Uterus (tissue), 4 donors: ENCODE results near the gene FOXN1. TPM values are rescaled to one million over a fixed set of nuclear protein-coding genes. Genes with fewer than 3 reads are reported as not detected.

Experiments used
- DNase-seq, 2 donors: peaks; one replicate each; pipeline ENCODE4 v3.0.0-alpha.2; 2019 to 2020
- H3K27ac ChIP-seq, 2 donors: fragments of 200-600 bp; sonication (generic); 1 replicate in 1 of 2; 2 replicates in 1 of 2; pipeline ENCODE4 v1.5.1; 2016 to 2018
- H3K27me3 ChIP-seq, 2 donors: fragments of 200-600 bp; sonication (generic); one replicate each; pipeline ENCODE4 v1.5.1; 2018 to 2019; ENCODE audit warnings: control low read depth in 1 of 2
- H3K36me3 ChIP-seq, 2 donors: fragments of 200-600 bp; sonication (generic); one replicate each; pipeline ENCODE4 v1.5.1; 2019; ENCODE audit warnings: control low read depth in 1 of 2
- H3K4me1 ChIP-seq, 2 donors: fragments of 200-600 bp; sonication (generic); one replicate each; pipeline ENCODE4 v1.5.1; 2018 to 2019; ENCODE audit warnings: control low read depth in 1 of 2
- H3K4me3 ChIP-seq, 2 donors: fragments of 200-600 bp; sonication (generic); 1 replicate in 1 of 2; 2 replicates in 1 of 2; pipeline ENCODE4 v1.5.1; 2018 to 2019; ENCODE audit warnings: mild to moderate bottlenecking in 1 of 2
- H3K9me3 ChIP-seq, 2 donors: fragments of 200-600 bp; sonication (generic); one replicate each; pipeline ENCODE4 v1.5.1; 2019; ENCODE audit warnings: control low read depth in 1 of 2
- CTCF ChIP-seq, 4 experiments: fragments of 200-600 bp in 2 of 4; fragments of 450-650 bp in 2 of 4; sonication (generic) in 2 of 4; IDR thresholded peaks; one replicate each; pipeline ENCODE4 v1.5.1; 2016 to 2019; ENCODE audit warnings: antibody characterized with exemption in 4 of 4, mild to moderate bottlenecking in 2 of 4, moderate library complexity in 1 of 4
- POLR2A ChIP-seq, 2 donors: fragments of 450-650 bp; IDR thresholded peaks; one replicate each; pipeline ENCODE4 v1.6.1; 2016; ENCODE audit warnings: antibody characterized with exemption in 2 of 2, mild to moderate bottlenecking in 1 of 2, moderate library complexity in 1 of 2
- intact Hi-C: fragments of 100-400 bp; cut with DNase I; formaldehyde crosslinking; loops from one replicate; pipeline ENCODE4 v1.15.1; 2023; ENCODE audit warnings: low total_unique reads
- total RNA-seq, 4 donors: library from RNA; depleted of rRNA in 3 of 4; stranded (reverse); fragments of >200 nt in 3 of 4; gene quantifications; one replicate each; pipeline versions ENCODE4 v1.1.0 to v1.2.4, GENCODE V29; 2014 to 2023
- donor health status: DM: yes; HTN: yes; CAD: no.

FOXN1 gene
- total RNA-seq, 4 donors from 2014 or later, result not detected

DNA sequence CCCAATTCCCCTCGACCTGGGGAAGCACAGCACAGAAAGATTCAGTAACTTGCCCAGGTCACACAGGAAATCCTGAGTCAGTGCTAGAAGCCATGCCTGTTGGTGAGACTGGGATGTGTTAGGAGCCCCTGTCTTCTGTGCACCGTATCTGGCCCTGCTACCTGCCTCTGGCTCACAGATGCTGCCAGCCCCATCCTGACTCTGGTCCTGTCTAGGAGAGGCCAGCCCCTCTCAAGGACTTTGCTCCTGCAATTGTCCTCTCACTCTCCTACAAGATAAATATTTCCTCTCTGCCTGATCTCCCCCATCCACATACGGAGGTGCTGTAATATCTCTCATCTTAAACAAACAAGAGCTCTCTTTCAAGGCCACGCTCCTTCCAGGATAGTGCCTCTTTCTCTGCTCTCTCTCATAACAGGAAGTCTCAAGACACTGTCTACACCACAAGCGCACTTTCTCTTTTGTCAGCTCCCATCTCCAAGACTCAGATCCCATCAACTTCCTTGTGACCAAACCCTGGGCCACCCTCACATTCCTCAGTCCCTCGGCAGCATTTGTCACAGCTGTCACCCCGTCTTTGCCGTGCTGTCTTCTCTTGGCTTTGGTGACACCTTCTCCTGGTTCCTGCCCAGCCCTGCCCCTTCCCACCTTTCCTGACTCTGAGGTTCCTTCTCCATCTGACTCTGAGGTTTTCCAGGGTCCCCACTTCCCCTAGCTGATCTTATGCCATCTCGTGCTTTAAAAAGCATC, 30.8 kb upstream of the FOXN1 start:
- H3K27ac ChIP-seq, result no peak overlapping the region
- intact Hi-C loops, result no loop called here
- H3K27me3 ChIP-seq, result no peaks in the 10 kb centered on the region
- DNase-seq, result no peak
- H3K36me3 ChIP-seq, result no peaks in the 10 kb centered on the region
- TF ChIP-seq CTCF (IDR thresholded peaks at IDR 0.05), result no peak
- TF ChIP-seq POLR2A (IDR thresholded peaks at IDR 0.05), result no peak
- H3K9me3 ChIP-seq, result no peaks in the 10 kb centered on the region
- H3K4me1 ChIP-seq, result no peaks in the 10 kb centered on the region
- H3K4me3 ChIP-seq, result no peak overlapping the region

DNA sequence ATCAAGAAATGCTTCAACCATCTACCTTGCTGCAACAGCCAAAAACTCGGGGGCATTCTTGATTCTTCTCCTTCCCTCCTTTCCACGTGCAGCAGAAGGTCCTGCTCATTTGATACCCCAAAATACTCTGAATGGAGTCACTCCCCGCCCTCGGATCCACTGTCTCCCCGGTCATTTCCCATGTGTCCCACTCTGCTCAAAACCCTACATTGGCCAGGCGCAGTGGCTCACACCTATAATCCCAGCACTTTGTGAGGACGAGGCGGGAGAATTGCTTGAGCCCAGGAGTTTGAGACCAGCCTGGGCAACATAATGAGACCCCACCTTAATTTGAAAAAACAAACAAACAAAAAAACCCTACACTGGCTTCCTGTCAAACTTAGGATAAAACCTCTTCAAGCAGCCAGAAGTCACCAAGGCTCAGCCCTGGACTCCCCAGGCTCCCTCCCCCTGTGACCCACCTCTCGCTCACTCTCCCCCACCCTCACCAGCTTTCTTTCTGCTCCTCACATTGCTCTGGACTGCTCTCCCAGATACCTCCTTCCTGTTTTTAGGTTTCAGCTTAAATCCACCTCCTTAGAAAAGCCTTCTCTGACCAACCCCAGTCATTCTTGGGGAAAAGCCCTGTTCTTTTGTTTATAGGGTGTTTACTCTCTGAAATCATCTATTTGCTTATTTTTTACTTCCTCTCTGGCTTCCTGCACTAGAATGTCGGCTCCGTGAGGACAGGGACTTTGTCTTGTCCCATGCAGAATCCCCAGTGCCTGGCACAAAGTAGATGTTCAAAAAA, 29.9 kb upstream of the FOXN1 start:
- intact Hi-C loops, result no loop called here
- Histone ChIP-seq H3K4me3 (no peak overlapping the region), H3K4me1 (no peaks in the 10 kb centered on the region), H3K27ac (no peak overlapping the region), H3K36me3 (no peaks in the 10 kb centered on the region), H3K27me3 (no peaks in the 10 kb centered on the region), H3K9me3 (no peaks in the 10 kb centered on the region)
- TF ChIP-seq CTCF (IDR thresholded peaks at IDR 0.05) (no peak), POLR2A (IDR thresholded peaks at IDR 0.05) (no peak)
- no peak for DNase-seq

DNA sequence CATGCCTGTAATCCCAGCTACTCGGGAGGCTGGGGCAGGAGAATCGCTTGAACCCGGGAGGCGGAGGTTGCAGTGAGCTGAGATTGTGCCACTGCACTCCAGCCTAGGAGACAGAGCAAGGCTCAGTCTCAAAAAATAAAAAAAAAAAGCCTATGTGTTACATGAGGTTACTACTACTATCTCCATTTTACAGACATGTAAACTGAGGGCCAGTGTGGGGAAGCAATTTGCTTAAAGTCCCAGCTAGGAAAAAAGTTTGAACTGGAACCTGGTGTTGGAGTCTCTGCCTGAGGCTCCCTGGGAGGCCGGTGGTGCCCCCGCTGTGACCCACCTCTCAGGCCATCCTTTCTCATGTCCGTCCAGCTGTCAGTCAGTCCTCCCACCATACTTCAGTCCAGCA, 28.2 kb upstream of the FOXN1 start:
- TF ChIP-seq CTCF (IDR thresholded peaks at IDR 0.05) (no peak), POLR2A (IDR thresholded peaks at IDR 0.05) (no peak)
- Histone ChIP-seq H3K27ac (no peak overlapping the region), H3K4me3 (no peak overlapping the region), H3K9me3 (no peaks in the 10 kb centered on the region), H3K27me3 (no peaks in the 10 kb centered on the region), H3K36me3 (no peaks in the 10 kb centered on the region), H3K4me1 (no peaks in the 10 kb centered on the region)
- intact Hi-C loops, result no loop called here
- no peak for DNase-seq

DNA sequence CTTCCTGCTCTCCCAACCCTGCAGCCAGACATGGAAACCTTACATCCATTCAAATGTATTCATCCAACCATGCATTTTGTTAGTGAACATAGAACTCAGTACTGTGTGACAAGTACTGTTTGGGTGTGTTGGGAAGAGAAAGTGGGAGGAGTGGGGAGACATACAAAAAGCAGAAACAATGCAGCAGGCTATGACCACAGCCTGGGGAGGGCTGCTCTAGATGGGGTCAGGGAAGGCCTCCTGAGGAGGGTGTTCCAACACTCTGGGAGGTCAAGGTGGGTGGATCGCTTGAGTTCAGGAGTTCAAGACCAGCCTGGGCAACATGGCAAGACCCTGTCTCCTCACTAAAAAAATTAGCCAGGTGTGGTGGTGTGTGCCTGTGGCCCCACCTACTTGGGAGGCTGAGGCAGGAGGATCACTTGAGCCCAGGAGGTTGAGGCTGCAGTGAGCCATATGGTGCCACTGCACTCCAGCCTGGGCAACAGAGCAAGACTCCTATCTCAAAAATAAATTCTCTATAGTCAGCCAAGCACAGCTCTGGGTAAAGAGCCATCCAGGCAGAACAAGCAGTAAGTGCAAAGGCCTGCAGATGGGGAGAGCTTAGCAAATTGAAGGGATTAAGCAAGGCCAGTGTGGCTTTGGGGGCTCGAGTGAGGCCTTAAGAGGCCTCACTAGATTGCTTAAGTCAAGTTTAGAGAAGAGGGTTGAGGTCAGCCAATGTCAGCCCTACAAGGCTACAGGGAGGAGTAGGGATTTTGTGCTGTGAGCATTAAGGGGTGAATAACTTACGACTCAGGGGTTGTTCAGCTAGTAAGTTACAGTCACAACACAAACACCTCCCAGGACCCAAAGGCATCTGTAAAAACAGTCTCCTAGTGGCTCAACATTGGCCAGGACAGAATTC, 27.2 kb upstream of the FOXN1 start:
- Histone ChIP-seq H3K27ac (no peak overlapping the region), H3K4me1 (no peaks in the 10 kb centered on the region), H3K9me3 (no peaks in the 10 kb centered on the region), H3K4me3 (no peak overlapping the region), H3K27me3 (no peaks in the 10 kb centered on the region), H3K36me3 (no peaks in the 10 kb centered on the region)
- TF ChIP-seq POLR2A (IDR thresholded peaks at IDR 0.05), result no peak
- no peak for TF ChIP-seq CTCF (IDR thresholded peaks at IDR 0.05)
- DNase-seq, result no peak
- intact Hi-C loops, result no loop called here
